GM23338 (cell line): ENCODE results near the gene NRCAM. TPM values are rescaled to one million over a fixed set of nuclear protein-coding genes. Genes with fewer than 3 reads are reported as not detected.
A peak's percentile ranks its signal among the peaks of the same experiment; 100 is the strongest.

Source experiments
- ATAC-seq: fragments of 200-7000 bp; cut with Tn5 transposase; 3 replicates; pipeline ENCODE4 v1.9.1; 2020
- DNase-seq: peaks from one replicate; pipeline ENCODE4 v3.0.0-alpha.2; 2015; ENCODE audit warnings: low spot score
- H2AFZ ChIP-seq: fragments of 200-600 bp; sonication (generic); 2 replicates; pipeline ENCODE4 v1.8.0; 2016; ENCODE audit warnings: antibody characterized with exemption, mild to moderate bottlenecking, moderate library complexity
- H3F3A ChIP-seq: fragments of 200-600 bp; sonication (generic); replicated peaks from 2 replicates; pipeline ENCODE4 v1.8.0; 2017; ENCODE audit warnings: antibody characterized with exemption, mixed run types, low read depth
- H3K27ac ChIP-seq: fragments of 200-600 bp; sonication (generic); 2 replicates; pipeline ENCODE4 v1.6.1; 2016; ENCODE audit warnings: low read depth
- H3K27me3 ChIP-seq: fragments of 200-600 bp; sonication (generic); 2 replicates; pipeline ENCODE4 v1.8.0; 2016; ENCODE audit warnings: mild to moderate bottlenecking, mixed run types, moderate library complexity; ENCODE audit not compliant: insufficient read depth
- H3K36me3 ChIP-seq: fragments of 200-600 bp; sonication (generic); 2 replicates; pipeline ENCODE4 v1.8.0; 2016; ENCODE audit warnings: mild to moderate bottlenecking; ENCODE audit not compliant: insufficient read depth
- H3K4me1 ChIP-seq: fragments of 200-600 bp; sonication (generic); 2 replicates; pipeline ENCODE4 v1.8.0; 2016; ENCODE audit warnings: mild to moderate bottlenecking, moderate library complexity; ENCODE audit not compliant: insufficient read depth
- H3K4me2 ChIP-seq: fragments of 200-600 bp; sonication (generic); 2 replicates; pipeline ENCODE4 v1.7.1; 2017; ENCODE audit warnings: mixed run types
- H3K4me3 ChIP-seq: fragments of 200-600 bp; sonication (generic); 2 replicates; pipeline ENCODE4 v1.6.1; 2016; ENCODE audit warnings: mixed run types
- H3K79me2 ChIP-seq: fragments of 200-600 bp; sonication (generic); replicated peaks from 2 replicates; pipeline ENCODE4 v1.8.0; 2017; ENCODE audit warnings: mild to moderate bottlenecking; ENCODE audit not compliant: insufficient read depth
- H3K9me2 ChIP-seq: fragments of 200-600 bp; sonication (generic); 2 replicates; pipeline ENCODE4 v1.8.0; 2017; ENCODE audit not compliant: insufficient read depth
- H4K20me1 ChIP-seq: fragments of 200-600 bp; sonication (generic); replicated peaks from 2 replicates; pipeline ENCODE4 v1.8.0; 2017; ENCODE audit warnings: mild to moderate bottlenecking; ENCODE audit not compliant: insufficient read depth
- H3K27ac Mint-ChIP-seq: 2 replicates; pipeline ENCODE4 v1.8.0; 2020; ENCODE audit warnings: inconsistent platforms, mild to moderate bottlenecking, moderate library complexity, mixed read lengths
- H3K27me3 Mint-ChIP-seq: 3 replicates; pipeline ENCODE4 v1.8.0; 2022; ENCODE audit warnings: low read depth, mild to moderate bottlenecking, moderate library complexity, mixed read lengths, inconsistent platforms; ENCODE audit not compliant: insufficient read depth, poor library complexity
- H3K36me3 Mint-ChIP-seq: 3 replicates; pipeline ENCODE4 v1.8.0; 2021; ENCODE audit warnings: low read depth, mild to moderate bottlenecking, inconsistent platforms, moderate library complexity, mixed read lengths
- H3K4me1 Mint-ChIP-seq: 3 replicates; pipeline ENCODE4 v1.8.0; 2020; ENCODE audit warnings: mild to moderate bottlenecking, inconsistent platforms, mixed read lengths
- H3K4me3 Mint-ChIP-seq: 3 replicates; pipeline ENCODE4 v1.8.0; 2021; ENCODE audit warnings: moderate library complexity, mild to moderate bottlenecking, inconsistent platforms, mixed read lengths
- H3K9me3 Mint-ChIP-seq: 3 replicates; pipeline ENCODE4 v1.8.0; 2020; ENCODE audit warnings: moderate library complexity, mild to moderate bottlenecking, inconsistent platforms, mixed read lengths
- CTCF ChIP-seq, 2 experiments: fragments of 200-600 bp in 1 of 2; sonication (generic) in 1 of 2; conservative IDR thresholded peaks; 2 replicates each; pipeline versions ENCODE4 v1.5.1 to v1.6.1; 2016 to 2017; ENCODE audit warnings: antibody characterized with exemption in 2 of 2, low read depth in 2 of 2, mild to moderate bottlenecking in 2 of 2, moderate library complexity in 1 of 2
- ETS1 ChIP-seq: IDR thresholded peaks from 2 replicates; pipeline ENCODE4 v1.6.1; 2016; ENCODE audit warnings: antibody characterized with exemption
- EZH2 ChIP-seq: fragments of 200-600 bp; sonication (generic); IDR thresholded peaks from one replicate; pipeline ENCODE4 v1.8.0; 2017; ENCODE audit warnings: antibody characterized with exemption, mild to moderate bottlenecking, low read depth; ENCODE audit not compliant: unreplicated experiment
- REST ChIP-seq: IDR thresholded peaks from one replicate; pipeline ENCODE4 v1.6.1; 2018; ENCODE audit warnings: antibody characterized with exemption; ENCODE audit not compliant: unreplicated experiment
- ZNF331 ChIP-seq: fragments of 250-450 bp; sonication (Bioruptor Pico); IDR thresholded peaks from 2 replicates; pipeline ENCODE4 v1.5.0; 2020; ENCODE audit warnings: low read depth, mild to moderate bottlenecking, moderate library complexity
- ZNF462 ChIP-seq: fragments of 250-450 bp; sonication (Bioruptor Pico); IDR thresholded peaks from 2 replicates; pipeline ENCODE4 v1.5.0; 2020; ENCODE audit warnings: mild to moderate bottlenecking, moderate library complexity
- polyA plus RNA-seq: library from polyadenylated mRNA; unstranded; fragments of >200 nt; fragmentation: Nextera tagmentation; extraction: Ambion mirVana; gene quantifications from 2 replicates; pipeline ENCODE4 v1.2.1, GENCODE V29; 2016
- total RNA-seq: library from RNA; depleted of rRNA; stranded (reverse); fragments of >200 nt; shearing (Covaris generic); gene quantifications from 2 replicates; pipeline ENCODE4 v1.2.3, GENCODE V29; 2014

NRCAM gene
- total and polyA plus RNA-seq, 2 experiments from 2014 or later: 2.5 to 6.8 TPM

- TF ChIP-seq ZNF462 (CRISPR knock-in tag) (no peak), CTCF (conservative IDR thresholded peaks at IDR 0.05; ENCODE audit: low read depth in 2 of 2) (no peak)
Measured at GRCh38 chr7:108236681-108237415, 219.4 kb downstream of the NRCAM start (continued).

- DNase-seq: no peak
- peak overlapping the region; percentile 30; the same call in 1 of the 2 replicates for H3K27ac Mint-ChIP-seq
- H3K4me1 ChIP-seq: peaks cover 44% of the 10 kb centered on the region
- H3K4me1 Mint-ChIP-seq: peaks cover 49% of the 10 kb centered on the region
- peak; percentile 35; the same call in 2 of the 3 replicates for ATAC-seq
- no peak overlapping the region for H2AFZ ChIP-seq
- no peaks in the 10 kb centered on the region for H3K79me2 ChIP-seq
- no peak overlapping the region for H3K4me3 ChIP-seq
- H4K20me1 ChIP-seq: no peaks in the 10 kb centered on the region
- peak overlapping the region; percentile 36; the same call in 1 of the 2 replicates for H3K4me2 ChIP-seq
- no peaks in the 10 kb centered on the region for H3K27me3 Mint-ChIP-seq
- H3K9me2 ChIP-seq: no peaks in the 10 kb centered on the region
- H3K4me3 Mint-ChIP-seq: no peak overlapping the region; the same call in 2 of the 3 replicates
- H3K36me3 ChIP-seq: no peaks in the 10 kb centered on the region
- no peaks in the 10 kb centered on the region for H3K9me3 Mint-ChIP-seq
- H3F3A ChIP-seq: no peaks in the 10 kb centered on the region
- H3K27ac ChIP-seq: no peak overlapping the region
- H3K27me3 ChIP-seq: no peaks in the 10 kb centered on the region
- H3K36me3 Mint-ChIP-seq: no peaks in the 10 kb centered on the region
- TF ChIP-seq ZNF331 (CRISPR knock-in tag) (no peak), ETS1 (no peak), REST (no peak), EZH2 (no peak)
Measured at GRCh38 chr7:108235451-108236061, 220.7 kb downstream of the NRCAM start.
